Smooth muscle cell (in vitro differentiated cells): ENCODE data around the gene PADI2. TPM values are rescaled to one million over a fixed set of nuclear protein-coding genes. Genes with fewer than 3 reads are reported as not detected.

ENCODE experiments used
- DNase-seq: peaks from one replicate; lab custom pipeline; 2025; ENCODE audit not compliant: unreplicated experiment; lab: John Stamatoyannopoulos, UW
- H2AFZ ChIP-seq: fragments of 200-600 bp; sonication (generic); 2 replicates; pipeline ENCODE4 v1.6.0; 2016; ENCODE audit warnings: antibody characterized with exemption, low read depth, mild to moderate bottlenecking
- H3F3A ChIP-seq: fragments of 200-600 bp; sonication (generic); 2 replicates; pipeline ENCODE4 v1.6.0; 2017; ENCODE audit warnings: antibody characterized with exemption, low read depth
- H3K27ac ChIP-seq: fragments of 200-600 bp; sonication (generic); 2 replicates; pipeline ENCODE4 v1.5.1; 2016; ENCODE audit warnings: low read depth, mild to moderate bottlenecking
- H3K27me3 ChIP-seq: fragments of 200-600 bp; sonication (generic); 2 replicates; pipeline ENCODE4 v1.6.1; 2016; ENCODE audit warnings: low read depth, mild to moderate bottlenecking
- H3K36me3 ChIP-seq: fragments of 200-600 bp; sonication (generic); 2 replicates; pipeline ENCODE4 v1.5.1; 2016; ENCODE audit warnings: low read depth
- H3K4me1 ChIP-seq: fragments of 200-600 bp; sonication (generic); 2 replicates; pipeline ENCODE4 v1.5.1; 2016; ENCODE audit warnings: low read depth
- H3K4me2 ChIP-seq: fragments of 200-600 bp; sonication (generic); 2 replicates; pipeline ENCODE4 v1.6.0; 2016; ENCODE audit warnings: mild to moderate bottlenecking
- H3K4me3 ChIP-seq: fragments of 200-600 bp; sonication (generic); 2 replicates; pipeline ENCODE4 v1.5.1; 2016; ENCODE audit warnings: mild to moderate bottlenecking
- H3K79me2 ChIP-seq: fragments of 200-600 bp; sonication (generic); 2 replicates; pipeline ENCODE4 v1.6.0; 2016; ENCODE audit warnings: low read depth, mild to moderate bottlenecking
- H3K9ac ChIP-seq: fragments of 200-600 bp; sonication (generic); 2 replicates; pipeline ENCODE4 v1.6.0; 2016; ENCODE audit warnings: low read depth
- H3K9me3 ChIP-seq: fragments of 200-600 bp; sonication (generic); replicated peaks from 2 replicates; pipeline ENCODE4 v1.5.1; 2016; ENCODE audit warnings: low read depth
- H4K20me1 ChIP-seq: fragments of 200-600 bp; sonication (generic); 2 replicates; pipeline ENCODE4 v1.6.0; 2016; ENCODE audit warnings: low read depth
- WGBS: methylation state at CpG from one replicate; pipeline ENCODE4 v1.1.7; 2016; ENCODE audit warnings: low lambda C conversion rate; 5-methylcytosine and 5-hydroxymethylcytosine counted together
- polyA plus RNA-seq: library from polyadenylated mRNA; unstranded; fragments of >200 nt; fragmentation: Nextera tagmentation; extraction: Ambion mirVana; gene quantifications from 2 replicates; pipeline ENCODE4 v1.2.1, GENCODE V29; 2016
- total RNA-seq: library from RNA; depleted of rRNA; stranded (reverse); fragments of >200 nt; gene quantifications from 2 replicates; pipeline ENCODE4 v1.2.3, GENCODE V29; 2014
- TF ChIP-seq, protein P1 (sequence below): fragments of 200-600 bp; sonication (generic); IDR thresholded peaks from 2 replicates; pipeline ENCODE4 v1.5.1; 2017; ENCODE audit warnings: borderline replicate concordance, mild to moderate bottlenecking, antibody characterized with exemption; ENCODE audit not compliant: insufficient read depth, poor library complexity, severe bottlenecking

The PADI2 gene
- total and polyA plus RNA-seq, 2 experiments from 2014 or later = not detected

DNA sequence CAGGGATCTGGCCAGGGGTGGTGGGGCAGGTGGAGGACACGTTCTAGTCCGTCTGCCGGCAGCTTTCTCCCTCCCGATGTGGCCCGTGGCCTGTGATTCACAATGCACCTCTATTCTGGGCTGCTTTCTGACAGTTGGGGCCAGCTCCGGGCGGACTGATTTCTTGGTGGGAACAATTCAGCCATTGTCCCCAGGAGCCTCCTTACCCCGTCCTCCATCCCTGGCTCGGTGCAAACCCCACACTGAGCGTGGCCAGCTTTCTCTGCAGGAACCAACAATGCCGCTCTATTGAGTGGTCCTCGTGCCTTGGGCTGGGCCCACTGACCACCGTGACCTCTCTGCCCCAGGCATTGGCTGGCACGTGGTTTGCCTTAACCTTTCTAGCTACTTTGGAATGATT is 29.7 kb downstream of the PADI2 start:
- Histone ChIP-seq H3K36me3 (no peaks in the 10 kb centered on the region), H3K27me3 (no peaks in the 10 kb centered on the region), H3K27ac (no peak overlapping the region), H3K4me2 (no peak overlapping the region), H4K20me1 (no peaks in the 10 kb centered on the region), H3F3A (no peaks in the 10 kb centered on the region), H2AFZ (no peak overlapping the region), H3K4me1 (no peaks in the 10 kb centered on the region), H3K9ac (no peak overlapping the region), H3K79me2 (no peaks in the 10 kb centered on the region), H3K9me3 (no peaks in the 10 kb centered on the region), H3K4me3 (no peak overlapping the region)
- no peak for DNase-seq
- WGBS = 90% methylated on average over 14 of the region's 14 CpGs
- TF ChIP-seq, protein P1, sequence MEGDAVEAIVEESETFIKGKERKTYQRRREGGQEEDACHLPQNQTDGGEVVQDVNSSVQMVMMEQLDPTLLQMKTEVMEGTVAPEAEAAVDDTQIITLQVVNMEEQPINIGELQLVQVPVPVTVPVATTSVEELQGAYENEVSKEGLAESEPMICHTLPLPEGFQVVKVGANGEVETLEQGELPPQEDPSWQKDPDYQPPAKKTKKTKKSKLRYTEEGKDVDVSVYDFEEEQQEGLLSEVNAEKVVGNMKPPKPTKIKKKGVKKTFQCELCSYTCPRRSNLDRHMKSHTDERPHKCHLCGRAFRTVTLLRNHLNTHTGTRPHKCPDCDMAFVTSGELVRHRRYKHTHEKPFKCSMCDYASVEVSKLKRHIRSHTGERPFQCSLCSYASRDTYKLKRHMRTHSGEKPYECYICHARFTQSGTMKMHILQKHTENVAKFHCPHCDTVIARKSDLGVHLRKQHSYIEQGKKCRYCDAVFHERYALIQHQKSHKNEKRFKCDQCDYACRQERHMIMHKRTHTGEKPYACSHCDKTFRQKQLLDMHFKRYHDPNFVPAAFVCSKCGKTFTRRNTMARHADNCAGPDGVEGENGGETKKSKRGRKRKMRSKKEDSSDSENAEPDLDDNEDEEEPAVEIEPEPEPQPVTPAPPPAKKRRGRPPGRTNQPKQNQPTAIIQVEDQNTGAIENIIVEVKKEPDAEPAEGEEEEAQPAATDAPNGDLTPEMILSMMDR = no peak

DNA sequence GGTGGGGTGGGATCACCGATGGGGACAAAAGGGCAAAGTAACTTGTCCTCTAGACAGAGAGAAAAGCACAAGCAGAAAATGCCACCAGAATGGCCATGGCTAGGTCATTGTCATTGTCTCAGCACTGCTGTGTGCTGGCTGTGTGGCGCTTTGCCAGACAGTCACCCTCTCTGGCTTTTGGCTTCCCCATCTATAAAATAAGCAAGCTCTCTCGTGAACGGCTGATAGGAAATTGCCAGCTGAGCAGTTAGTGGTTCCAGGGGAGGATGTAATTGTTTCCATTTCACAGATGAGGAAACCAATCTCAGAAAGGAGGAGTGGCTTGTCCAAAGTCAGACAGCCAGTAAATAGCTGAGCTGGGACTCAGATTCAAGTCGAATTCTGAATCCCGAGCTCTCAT is 32.5 kb downstream of the PADI2 start:
- H3K9ac ChIP-seq = no peak overlapping the region
- WGBS = 59% methylated on average over 6 of the region's 6 CpGs
- no peak overlapping the region for H3K4me3 ChIP-seq
- no peaks in the 10 kb centered on the region for H4K20me1 ChIP-seq
- H3K4me1 ChIP-seq = no peaks in the 10 kb centered on the region
- TF ChIP-seq, protein P1 = no peak
- H3K27me3 ChIP-seq = no peaks in the 10 kb centered on the region
- no peak overlapping the region for H3K27ac ChIP-seq
- DNase-seq = no peak
- no peak overlapping the region for H2AFZ ChIP-seq
- H3K36me3 ChIP-seq = no peaks in the 10 kb centered on the region
- no peaks in the 10 kb centered on the region for H3K9me3 ChIP-seq
- H3K4me2 ChIP-seq = no peak overlapping the region
- H3K79me2 ChIP-seq = no peaks in the 10 kb centered on the region
- no peaks in the 10 kb centered on the region for H3F3A ChIP-seq

- TF ChIP-seq, protein P1 = no peak
- Histone ChIP-seq H3K27me3 (no peaks in the 10 kb centered on the region), H3K27ac (no peak overlapping the region), H3K9ac (no peak overlapping the region), H3K9me3 (no peaks in the 10 kb centered on the region), H3K4me1 (no peaks in the 10 kb centered on the region), H3K36me3 (no peaks in the 10 kb centered on the region), H3K4me3 (no peak overlapping the region), H3K4me2 (no peak overlapping the region), H3F3A (no peaks in the 10 kb centered on the region), H2AFZ (no peak overlapping the region), H4K20me1 (no peaks in the 10 kb centered on the region), H3K79me2 (no peaks in the 10 kb centered on the region)
- WGBS = 84% methylated on average over 10 of the region's 10 CpGs
- DNase-seq = no peak
Observed at GRCh38 chr1:17084787-17085186, 34.5 kb downstream of the PADI2 start.

DNA sequence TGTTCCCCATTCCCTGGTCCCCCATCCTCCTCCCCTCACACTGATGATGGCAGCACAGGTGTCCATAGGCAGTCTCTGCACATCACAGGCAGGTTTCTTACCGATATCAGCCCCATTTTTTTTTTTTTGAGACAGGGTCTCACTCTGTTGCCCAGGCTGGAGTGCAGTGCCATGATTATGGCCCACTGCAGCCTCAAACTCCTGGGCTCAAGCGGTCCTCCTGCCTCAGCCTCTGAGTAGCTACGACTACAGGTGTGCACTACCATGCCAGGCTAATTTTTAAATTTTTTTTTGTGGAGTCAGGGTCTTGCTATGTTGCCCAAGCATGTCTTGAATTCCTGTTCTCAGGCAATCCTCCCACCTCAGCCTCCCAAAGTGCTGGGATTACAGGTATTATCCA is 36.5 kb downstream of the PADI2 start:
- Histone ChIP-seq H3K4me3 (no peak overlapping the region), H3K9ac (no peak overlapping the region), H3K4me1 (no peaks in the 10 kb centered on the region), H3K27me3 (no peaks in the 10 kb centered on the region), H3K4me2 (no peak overlapping the region), H3F3A (no peaks in the 10 kb centered on the region), H3K9me3 (no peaks in the 10 kb centered on the region), H2AFZ (no peak overlapping the region), H3K27ac (no peak overlapping the region), H4K20me1 (no peaks in the 10 kb centered on the region), H3K36me3 (no peaks in the 10 kb centered on the region), H3K79me2 (no peaks in the 10 kb centered on the region)
- TF ChIP-seq, protein P1 = no peak
- no peak for DNase-seq
- 89% methylated on average over 3 of the region's 3 CpGs for WGBS
